GM12865 (cell line): Measurements from ENCODE around the gene DEUP1.

Source experiments
- DNase-seq: peaks from one replicate; pipeline ENCODE4 v3.0.0; 2010; ENCODE audit warnings: low read depth
- H3K4me3 ChIP-seq: 2 replicates; pipeline ENCODE4 v1.5.1; 2011; ENCODE audit warnings: mild to moderate bottlenecking, low read depth, low read length, control low read depth
- TF ChIP-seq, protein P1 (sequence below): IDR thresholded peaks from 2 replicates; pipeline ENCODE4 v1.5.1; 2011; ENCODE audit warnings: low read length, control low read depth, low read depth, inconsistent platforms; ENCODE audit not compliant: insufficient read depth; ENCODE audit errors: missing control alignments

DEUP1 gene

DNA sequence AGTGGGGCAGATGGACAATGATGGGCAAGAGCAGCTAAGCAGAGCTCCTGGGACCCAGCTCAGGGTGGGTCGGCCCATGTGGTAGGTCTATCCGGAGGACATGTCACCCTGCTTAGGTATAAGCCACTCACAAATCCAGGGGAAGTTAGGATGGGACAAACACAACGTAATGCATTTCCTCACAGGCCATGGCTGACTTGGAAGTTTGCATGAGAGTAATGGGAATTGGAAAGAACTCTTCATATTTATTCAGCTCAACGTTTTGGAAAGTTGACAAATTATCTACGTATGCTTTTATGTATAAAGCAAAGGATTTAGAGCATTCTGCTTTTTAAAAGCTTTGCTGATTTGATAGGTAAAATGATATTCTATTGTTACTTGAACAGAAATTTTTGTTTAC, 137.7 kb downstream of the DEUP1 start:
- no peak overlapping the region for H3K4me3 ChIP-seq
- no peak for DNase-seq
- TF ChIP-seq, protein P1, sequence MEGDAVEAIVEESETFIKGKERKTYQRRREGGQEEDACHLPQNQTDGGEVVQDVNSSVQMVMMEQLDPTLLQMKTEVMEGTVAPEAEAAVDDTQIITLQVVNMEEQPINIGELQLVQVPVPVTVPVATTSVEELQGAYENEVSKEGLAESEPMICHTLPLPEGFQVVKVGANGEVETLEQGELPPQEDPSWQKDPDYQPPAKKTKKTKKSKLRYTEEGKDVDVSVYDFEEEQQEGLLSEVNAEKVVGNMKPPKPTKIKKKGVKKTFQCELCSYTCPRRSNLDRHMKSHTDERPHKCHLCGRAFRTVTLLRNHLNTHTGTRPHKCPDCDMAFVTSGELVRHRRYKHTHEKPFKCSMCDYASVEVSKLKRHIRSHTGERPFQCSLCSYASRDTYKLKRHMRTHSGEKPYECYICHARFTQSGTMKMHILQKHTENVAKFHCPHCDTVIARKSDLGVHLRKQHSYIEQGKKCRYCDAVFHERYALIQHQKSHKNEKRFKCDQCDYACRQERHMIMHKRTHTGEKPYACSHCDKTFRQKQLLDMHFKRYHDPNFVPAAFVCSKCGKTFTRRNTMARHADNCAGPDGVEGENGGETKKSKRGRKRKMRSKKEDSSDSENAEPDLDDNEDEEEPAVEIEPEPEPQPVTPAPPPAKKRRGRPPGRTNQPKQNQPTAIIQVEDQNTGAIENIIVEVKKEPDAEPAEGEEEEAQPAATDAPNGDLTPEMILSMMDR: no peak

DNA sequence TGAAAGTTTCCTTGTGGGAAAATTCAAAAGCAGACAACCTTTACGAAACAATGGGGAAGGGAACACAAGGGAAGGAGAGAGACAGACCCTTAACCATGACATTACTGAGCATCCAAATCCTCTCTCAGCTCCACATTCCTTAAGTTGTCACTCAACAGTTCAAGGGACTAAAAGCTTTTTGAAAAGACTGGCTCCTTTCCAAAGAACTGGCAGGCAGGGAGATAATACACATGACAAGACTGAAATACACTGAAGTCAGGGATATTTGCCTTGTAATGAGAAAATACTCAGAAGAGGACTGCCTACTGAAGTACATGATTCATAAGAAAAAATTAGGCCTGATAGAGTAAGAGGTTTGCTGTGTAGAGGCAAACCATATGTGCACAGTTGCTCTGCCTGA, 143.6 kb downstream of the DEUP1 start:
- TF ChIP-seq, protein P1: no peak
- no peak overlapping the region for H3K4me3 ChIP-seq
- DNase-seq: no peak

DNA sequence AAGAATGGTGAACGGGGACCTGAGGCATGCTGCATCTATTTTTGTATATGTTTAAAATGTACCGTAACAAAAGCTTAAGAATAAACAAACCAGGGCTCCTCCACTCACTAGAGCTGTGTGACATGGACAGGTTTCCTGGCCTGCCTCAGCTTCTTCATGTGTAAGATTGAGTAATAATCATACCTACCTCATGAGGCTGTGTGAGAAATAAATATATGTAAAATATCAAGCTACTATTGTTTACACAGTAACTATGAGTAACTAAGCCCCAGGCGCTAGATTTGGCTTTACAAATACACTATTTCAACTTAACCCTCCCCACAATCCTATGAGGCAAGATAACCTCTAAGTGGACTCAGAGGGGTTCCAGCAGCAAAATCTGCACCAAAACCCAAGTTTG, 146.3 kb downstream of the DEUP1 start:
- DNase-seq: no peak
- no peak overlapping the region for H3K4me3 ChIP-seq
- TF ChIP-seq, protein P1: no peak

DNA sequence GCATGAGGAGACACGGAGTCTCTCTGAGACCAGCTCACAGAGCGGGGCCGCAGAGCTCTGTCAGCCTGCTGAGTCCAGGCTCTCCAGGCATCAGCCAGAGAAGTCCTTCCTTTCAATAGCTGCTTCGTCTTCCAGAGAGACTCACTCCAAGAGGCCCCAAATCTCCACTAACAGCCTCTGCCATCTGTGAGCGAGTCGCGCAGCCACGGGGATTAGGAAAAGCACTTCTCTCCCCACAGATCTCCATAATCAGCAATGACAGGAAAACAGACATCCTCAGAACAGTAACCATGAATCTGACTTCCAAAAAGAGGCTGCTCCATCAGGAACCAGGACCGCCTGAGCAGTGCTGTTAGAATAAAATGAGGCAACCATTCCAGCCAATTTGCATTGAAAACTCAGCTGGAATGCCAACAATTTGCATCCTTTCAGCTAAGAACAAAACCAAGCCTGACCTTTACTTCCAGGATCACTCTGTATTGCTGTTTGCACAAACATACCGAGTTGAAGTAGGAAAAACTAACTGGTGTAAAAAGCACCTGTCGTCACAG, 147.2 kb downstream of the DEUP1 start:
- DNase-seq: no peak
- TF ChIP-seq, protein P1: no peak
- no peak overlapping the region for H3K4me3 ChIP-seq

DNA sequence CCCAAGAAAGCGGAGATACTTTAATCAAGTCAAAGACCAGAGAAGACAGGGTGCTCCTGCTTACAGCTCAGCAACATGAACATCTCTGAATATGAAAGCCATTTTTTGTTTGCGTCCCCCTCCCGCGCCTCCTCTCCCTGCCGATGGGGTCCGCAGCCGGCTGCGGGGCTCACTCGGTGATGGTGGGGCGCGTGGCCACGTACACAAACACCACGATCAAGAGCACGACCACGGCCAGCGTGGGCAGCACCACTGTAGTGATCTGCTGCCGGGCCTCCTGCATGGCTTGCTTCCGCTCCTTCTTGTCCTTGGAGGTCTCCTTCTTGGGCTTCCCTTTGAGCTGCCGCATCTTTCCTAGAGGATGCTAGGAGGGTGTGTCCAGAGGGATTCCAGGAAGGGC, 148.3 kb downstream of the DEUP1 start:
- no peak for DNase-seq
- TF ChIP-seq, protein P1: no peak
- no peak overlapping the region for H3K4me3 ChIP-seq

DNA sequence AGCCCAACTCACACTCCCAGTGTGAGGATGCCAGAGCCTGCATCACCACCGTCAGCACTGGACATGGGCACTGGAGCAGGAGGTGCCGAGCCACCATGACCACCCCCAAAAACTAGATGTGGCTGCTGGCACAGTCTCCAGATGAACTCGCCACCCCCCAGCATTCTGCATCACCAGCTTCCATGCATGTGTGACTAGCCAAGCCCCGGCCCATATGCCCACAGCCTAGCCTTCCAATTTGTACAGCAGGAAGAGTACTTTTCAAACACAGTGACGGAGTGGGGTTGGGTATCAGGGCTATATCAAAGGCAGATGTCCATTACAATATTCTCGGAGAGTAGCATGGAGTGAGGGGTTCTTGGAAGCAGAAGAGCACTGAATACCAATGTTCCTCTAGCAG, 149.7 kb downstream of the DEUP1 start:
- TF ChIP-seq, protein P1: no peak
- no peak for DNase-seq
- H3K4me3 ChIP-seq: no peak overlapping the region

DNA sequence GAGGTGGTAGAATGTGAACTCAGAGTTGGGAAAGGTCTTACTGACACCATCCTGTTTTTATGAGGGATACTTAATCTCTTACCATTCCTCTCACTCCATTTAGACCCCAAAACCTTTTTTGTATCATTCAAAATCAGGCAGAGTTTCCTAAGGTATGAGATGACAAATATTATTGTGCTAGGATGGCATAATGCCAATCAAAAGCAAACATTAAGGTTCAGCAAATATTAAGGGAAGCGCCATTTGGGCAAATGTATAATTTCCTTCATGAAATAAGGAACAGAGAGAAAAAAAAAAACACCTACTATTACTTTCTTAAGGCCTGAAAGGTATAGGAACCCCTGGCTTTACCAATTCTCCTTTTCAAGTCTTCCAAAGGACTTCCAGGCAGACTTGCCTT, 150.2 kb downstream of the DEUP1 start:
- TF ChIP-seq, protein P1: no peak
- H3K4me3 ChIP-seq: no peak overlapping the region
- DNase-seq: no peak
